ENCODE measurements around the gene GNG12. TPM values are rescaled to one million over a fixed set of nuclear protein-coding genes. Genes with fewer than 3 reads are reported as not detected.

Gene GNG12
- total RNA-seq, 1 experiment from 2014 or later: 70.0 TPM

GRCh38 chr1:67705735-67706453, 127.4 kb downstream of the GNG12 start:
- POLR2A ChIA-PET: no interaction called here
- Histone ChIP-seq H3K36me3 (ENCODE audit: control insufficient read depth, insufficient read depth, low read length) (no peaks in the 10 kb centered on the region), H3K9me3 (ENCODE audit: control insufficient read depth, insufficient read depth, low read depth, low read length) (no peaks in the 10 kb centered on the region), H3K27ac (ENCODE audit: low read length) (no peak overlapping the region), H3K4me1 (ENCODE audit: control insufficient read depth, insufficient read depth, low read length) (peaks cover 13% of the 10 kb centered on the region), H3K27me3 (ENCODE audit: control insufficient read depth, insufficient read depth, low read length) (no peaks in the 10 kb centered on the region), H3K4me3 (ENCODE audit: low read depth in 2 of 2, low read length in 2 of 2) (no peak overlapping the region)
- TF ChIP-seq TCF7L2 (IDR thresholded peaks at IDR 0.05; ENCODE audit: low read depth, low read length) (no peak), REST (IDR thresholded peaks at IDR 0.05; ENCODE audit: insufficient read depth in 1 of 2, low read depth in 2 of 2, low read length in 1 of 2) (no peak), CTCF (IDR thresholded peaks at IDR 0.05) (no peak), POLR2AphosphoS5 (IDR thresholded peaks at IDR 0.05; ENCODE audit: low read depth, low read length) (no peak), SIN3A (IDR thresholded peaks at IDR 0.05; ENCODE audit: borderline replicate concordance, insufficient read depth, low read depth, low read length) (no peak)
- CTCF ChIA-PET: no interaction called here
- ATAC-seq (no peak), DNase-seq (ENCODE audit: low read depth, low spot score) (no peak)
- intact Hi-C loops (cut with micrococcal nuclease; ENCODE audit: unreplicated experiment): no loop called here
- BruUV-seq (replicated peaks): no TSS peak
- in situ Hi-C loops (cut with HindIII; ENCODE audit: low pct_unique_long_range_greater_than_20kb, low sequenced_read_pairs): no loop called here

- no peak for DNase-seq (ENCODE audit: low read depth, low spot score)
- no peak for TF ChIP-seq CTCF (IDR thresholded peaks at IDR 0.05)
- no peak for TF ChIP-seq POLR2AphosphoS5 (IDR thresholded peaks at IDR 0.05; ENCODE audit: low read depth, low read length)
- no peak for TF ChIP-seq REST (IDR thresholded peaks at IDR 0.05; ENCODE audit: insufficient read depth in 1 of 2, low read depth in 2 of 2, low read length in 1 of 2)
- TF ChIP-seq TCF7L2 (IDR thresholded peaks at IDR 0.05; ENCODE audit: low read depth, low read length): no peak
- no peak for TF ChIP-seq SIN3A (IDR thresholded peaks at IDR 0.05; ENCODE audit: borderline replicate concordance, insufficient read depth, low read depth, low read length)
- H3K9me3 ChIP-seq (ENCODE audit: control insufficient read depth, insufficient read depth, low read depth, low read length): no peaks in the 10 kb centered on the region
- H3K27me3 ChIP-seq (ENCODE audit: control insufficient read depth, insufficient read depth, low read length): no peaks in the 10 kb centered on the region
- CTCF ChIA-PET: no interaction called here
- intact Hi-C loops (cut with micrococcal nuclease; ENCODE audit: unreplicated experiment) (no loop called here), in situ Hi-C loops (cut with HindIII; ENCODE audit: low pct_unique_long_range_greater_than_20kb, low sequenced_read_pairs) (no loop called here)
- BruUV-seq (replicated peaks): no TSS peak
- POLR2A ChIA-PET: interaction anchor here (0.5 kb wide), 1 partner anchor 176 kb away, joined by 3 read pairs; no protein-coding TSS in a partner anchor
- ATAC-seq: no peak
- H3K27ac ChIP-seq (ENCODE audit: low read length): no peak overlapping the region
- no peaks in the 10 kb centered on the region for H3K36me3 ChIP-seq (ENCODE audit: control insufficient read depth, insufficient read depth, low read length)
- peaks cover 14% of the 10 kb centered on the region; the same call in 1 of the 2 replicates for H3K4me1 ChIP-seq (ENCODE audit: control insufficient read depth, insufficient read depth, low read length)
- H3K4me3 ChIP-seq (ENCODE audit: low read depth in 2 of 2, low read length in 2 of 2): no peak overlapping the region
Measured at GRCh38 chr1:67704351-67704750, 128.9 kb downstream of the GNG12 start.

Data from Panc1 (cell line).